HepG2 (cell line): Measurements from ENCODE around the gene NDUFS7. TPM values are rescaled to one million over a fixed set of nuclear protein-coding genes. Genes with fewer than 3 reads are reported as not detected.

Experiments used
- CEBPZ ChIP-seq: IDR thresholded peaks from 2 replicates; pipeline ENCODE4 v1.6.1; 2012; ENCODE audit warnings: low read length, improper control_type of control experiment
- HDAC2 ChIP-seq: sonication (generic); formaldehyde crosslinking; IDR thresholded peaks from 2 replicates; pipeline ENCODE4 v1.4.0; 2020; ENCODE audit warnings: missing genetic modification reagents
- IKZF4 ChIP-seq: sonication (generic); formaldehyde crosslinking; IDR thresholded peaks from 2 replicates; pipeline ENCODE4 v1.5.1; 2020; ENCODE audit warnings: borderline replicate concordance, mild to moderate bottlenecking, low read depth, missing genetic modification reagents; ENCODE audit errors: not compliant biosample characterization
- JARID2 ChIP-seq: sonication (generic); formaldehyde crosslinking; IDR thresholded peaks from 2 replicates; pipeline ENCODE4 v1.8.1; 2023; ENCODE audit warnings: missing genetic modification reagents, inconsistent platforms; ENCODE audit not compliant: insufficient replicate concordance
- NCOA2 ChIP-seq: sonication (generic); formaldehyde crosslinking; IDR thresholded peaks from 2 replicates; pipeline ENCODE4 v1.8.0; 2022; ENCODE audit warnings: inconsistent platforms
- RBM39 ChIP-seq: fragments of 200-400 bp; formaldehyde crosslinking; IDR thresholded peaks from one replicate; pipeline ENCODE4 v1.6.1; 2018; ENCODE audit warnings: antibody characterized with exemption, mild to moderate bottlenecking, low read depth, low read length; ENCODE audit not compliant: poor library complexity, severe bottlenecking
- RXRA ChIP-seq: sonication (generic); formaldehyde crosslinking; IDR thresholded peaks from 2 replicates; pipeline ENCODE4 v1.5.1; 2020; ENCODE audit warnings: missing genetic modification reagents
- SMYD3 ChIP-seq: sonication (generic); formaldehyde crosslinking; IDR thresholded peaks from 2 replicates; pipeline ENCODE4 v1.8.1; 2023; ENCODE audit warnings: mild to moderate bottlenecking, missing genetic modification reagents
- SOX5 ChIP-seq: IDR thresholded peaks from 2 replicates; pipeline ENCODE4 v1.6.1; 2016; ENCODE audit warnings: borderline replicate concordance
- THAP11 ChIP-seq: IDR thresholded peaks from 2 replicates; pipeline ENCODE4 v1.6.1; 2016; ENCODE audit warnings: missing biosample characterization, missing genetic modification reagents
- ZBTB14 ChIP-seq: sonication (generic); formaldehyde crosslinking; IDR thresholded peaks from 2 replicates; pipeline ENCODE4 v1.4.0; 2020; ENCODE audit warnings: missing genetic modification reagents
- ZFP41 ChIP-seq: sonication (generic); formaldehyde crosslinking; IDR thresholded peaks from 2 replicates; pipeline ENCODE4 v1.4.0; 2020; ENCODE audit warnings: mild to moderate bottlenecking, missing genetic modification reagents, borderline replicate concordance
- ZNF18 ChIP-seq: sonication (generic); formaldehyde crosslinking; IDR thresholded peaks from 2 replicates; pipeline ENCODE4 v1.8.0; 2022; ENCODE audit warnings: mild to moderate bottlenecking, missing genetic modification reagents; ENCODE audit not compliant: insufficient replicate concordance
- ZNF263 ChIP-seq: sonication (generic); formaldehyde crosslinking; IDR thresholded peaks from 2 replicates; pipeline ENCODE4 v1.4.0; 2020; ENCODE audit warnings: missing genetic modification reagents
- ZNF556 ChIP-seq: sonication (generic); formaldehyde crosslinking; IDR thresholded peaks from 2 replicates; pipeline ENCODE4 v1.4.0; 2020; ENCODE audit warnings: mild to moderate bottlenecking, missing genetic modification reagents, borderline replicate concordance
- ZNF567 ChIP-seq: sonication (generic); formaldehyde crosslinking; IDR thresholded peaks from 2 replicates; pipeline ENCODE4 v1.8.1; 2023; ENCODE audit warnings: mild to moderate bottlenecking, missing genetic modification reagents, borderline replicate concordance
- ZNF687 ChIP-seq: sonication (generic); formaldehyde crosslinking; IDR thresholded peaks from 2 replicates; pipeline ENCODE4 v1.5.1; 2020; ENCODE audit warnings: mild to moderate bottlenecking, missing genetic modification reagents, moderate library complexity
- ZNF788 ChIP-seq: sonication (generic); formaldehyde crosslinking; IDR thresholded peaks from 2 replicates; pipeline ENCODE4 v1.5.0; 2020; ENCODE audit warnings: mild to moderate bottlenecking, missing genetic modification reagents, borderline replicate concordance
- polyA plus RNA-seq, 8 experiments: library from polyadenylated mRNA; depleted of rRNA in 3 of 8; stranded (reverse) in 7 of 8; unstranded in 1 of 8; fragments of >200 nt; fragmentation: Illumina TruSeq in 4 of 8; extraction: Trizol in 4 of 8; gene quantifications; 2 replicates each; pipeline versions ENCODE4 v1.2.1 to v1.2.3, GENCODE V29; 2011 to 2016; ENCODE audit warnings: low read depth in 4 of 8, missing spikeins in 1 of 8, mixed read lengths in 1 of 8; ENCODE audit not compliant: insufficient read depth in 1 of 8
- total RNA-seq, 5 experiments: library from RNA; depleted of rRNA; stranded (reverse); fragments of >200 nt; fragmentation: Illumina TruSeq; extraction: Trizol; gene quantifications; 2 replicates each; pipeline ENCODE4 v1.2.3, GENCODE V29; 2016; ENCODE audit warnings: low read depth in 1 of 5

NDUFS7 gene
- total and polyA plus RNA-seq, 2 of the 13 experiments (the other 11 are each of a cell fraction or from before 2014, with no cell fraction given), result 34.3 to 66.9 TPM

- TF ChIP-seq ZNF18 (CRISPR knock-in tag), result peak; percentile 81
- TF ChIP-seq ZNF788, result peak; percentile 89
- peak; percentile 65; the same call in 1 of the 2 replicates for TF ChIP-seq THAP11
- TF ChIP-seq NCOA2, result 0 out of 2 replicates have a peak, but pooled peaks have one; percentile 14
- no peak for TF ChIP-seq JARID2 (CRISPR knock-in tag)
- peak; percentile 86 for TF ChIP-seq RBM39
- no peak; the same call in 1 of the 2 replicates for TF ChIP-seq ZNF567 (CRISPR knock-in tag)
- TF ChIP-seq SMYD3 (CRISPR knock-in tag), result no peak
- TF ChIP-seq ZBTB14 (CRISPR knock-in tag), result 0 out of 2 replicates have a peak, but pooled peaks have one; percentile 33
- TF ChIP-seq HDAC2 (CRISPR knock-in tag), result peak; percentile 58
- TF ChIP-seq SOX5 (CRISPR knock-in tag), result peak; percentile 47; the same call in 1 of the 2 replicates
- peak; percentile 73 for TF ChIP-seq RXRA
- peak; percentile 75; the same call in 1 of the 2 replicates for TF ChIP-seq ZNF556 (CRISPR knock-in tag)
- TF ChIP-seq ZNF263 (CRISPR knock-in tag), result peak; percentile 89
- TF ChIP-seq ZNF687, result peak; percentile 93
- no peak for TF ChIP-seq CEBPZ
- peak; percentile 39 for TF ChIP-seq IKZF4
- no peak for TF ChIP-seq ZFP41 (CRISPR knock-in tag)
These were observed 40.7 kb downstream of the NDUFS7 start (continued) for GRCh38 chr19:1424192-1424955.
